ENCODE data around the gene LRTM2. TPM values are rescaled to one million over a fixed set of nuclear protein-coding genes. Genes with fewer than 3 reads are reported as not detected.

LRTM2 gene
- total RNA-seq, 2 donors from 2014 or later: not detected

DNA sequence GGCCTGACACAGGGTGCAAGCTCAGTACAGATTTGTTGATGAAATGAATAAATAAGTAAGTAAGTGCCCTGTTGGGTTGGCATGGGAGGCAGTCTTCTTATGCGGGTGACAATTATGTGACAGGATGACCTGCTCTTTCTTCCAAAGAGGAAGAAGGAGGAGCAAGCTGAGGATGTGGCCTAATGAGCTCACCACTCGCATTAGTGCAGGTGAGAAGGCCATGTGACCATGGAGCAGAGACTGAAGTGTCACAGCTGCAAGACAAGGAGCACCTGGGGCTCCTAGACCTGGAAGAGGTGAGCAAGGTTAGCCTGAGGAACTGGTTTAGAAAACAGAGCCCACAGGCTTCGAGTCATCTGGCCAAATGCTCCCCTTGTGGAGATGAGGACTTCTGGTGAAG, 34.9 kb downstream of the LRTM2 start:
- DNase-seq: no peak
- Histone ChIP-seq H3K9me3 (no peaks in the 10 kb centered on the region), H3K4me1 (no peaks in the 10 kb centered on the region), H3K27me3 (no peaks in the 10 kb centered on the region), H3K4me3 (no peak overlapping the region), H3K36me3 (no peaks in the 10 kb centered on the region), H3K27ac (no peak overlapping the region), H3K9ac (ENCODE audit: low read depth in 2 of 2, low read length in 2 of 2) (no peak overlapping the region)
- intact Hi-C loops (cut with DNase I): no loop called here
- TF ChIP-seq, protein P1, sequence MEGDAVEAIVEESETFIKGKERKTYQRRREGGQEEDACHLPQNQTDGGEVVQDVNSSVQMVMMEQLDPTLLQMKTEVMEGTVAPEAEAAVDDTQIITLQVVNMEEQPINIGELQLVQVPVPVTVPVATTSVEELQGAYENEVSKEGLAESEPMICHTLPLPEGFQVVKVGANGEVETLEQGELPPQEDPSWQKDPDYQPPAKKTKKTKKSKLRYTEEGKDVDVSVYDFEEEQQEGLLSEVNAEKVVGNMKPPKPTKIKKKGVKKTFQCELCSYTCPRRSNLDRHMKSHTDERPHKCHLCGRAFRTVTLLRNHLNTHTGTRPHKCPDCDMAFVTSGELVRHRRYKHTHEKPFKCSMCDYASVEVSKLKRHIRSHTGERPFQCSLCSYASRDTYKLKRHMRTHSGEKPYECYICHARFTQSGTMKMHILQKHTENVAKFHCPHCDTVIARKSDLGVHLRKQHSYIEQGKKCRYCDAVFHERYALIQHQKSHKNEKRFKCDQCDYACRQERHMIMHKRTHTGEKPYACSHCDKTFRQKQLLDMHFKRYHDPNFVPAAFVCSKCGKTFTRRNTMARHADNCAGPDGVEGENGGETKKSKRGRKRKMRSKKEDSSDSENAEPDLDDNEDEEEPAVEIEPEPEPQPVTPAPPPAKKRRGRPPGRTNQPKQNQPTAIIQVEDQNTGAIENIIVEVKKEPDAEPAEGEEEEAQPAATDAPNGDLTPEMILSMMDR (IDR thresholded peaks at IDR 0.05): no peak

DNA sequence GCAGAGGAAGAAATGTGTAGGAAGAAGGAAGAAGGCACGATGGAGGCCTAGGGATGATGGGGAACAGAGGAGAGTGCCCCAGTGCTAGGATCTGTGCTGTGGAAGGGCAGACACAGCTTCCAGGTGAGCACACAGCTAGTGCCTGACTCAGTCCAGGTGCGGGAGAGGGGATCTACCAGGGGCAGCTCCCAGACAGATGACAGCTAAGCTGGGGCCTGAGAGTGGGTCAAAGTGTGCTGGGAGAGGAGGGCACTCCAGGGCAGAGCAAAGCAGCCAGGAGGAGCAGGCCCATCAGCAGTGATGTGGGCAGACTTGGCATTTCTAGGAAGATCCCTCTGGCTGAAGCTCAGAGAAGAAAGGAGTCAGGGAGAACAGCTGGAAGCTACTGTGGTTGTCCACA, 36.7 kb downstream of the LRTM2 start:
- no peak overlapping the region for H3K9ac ChIP-seq (ENCODE audit: low read depth in 2 of 2, low read length in 2 of 2)

DNA sequence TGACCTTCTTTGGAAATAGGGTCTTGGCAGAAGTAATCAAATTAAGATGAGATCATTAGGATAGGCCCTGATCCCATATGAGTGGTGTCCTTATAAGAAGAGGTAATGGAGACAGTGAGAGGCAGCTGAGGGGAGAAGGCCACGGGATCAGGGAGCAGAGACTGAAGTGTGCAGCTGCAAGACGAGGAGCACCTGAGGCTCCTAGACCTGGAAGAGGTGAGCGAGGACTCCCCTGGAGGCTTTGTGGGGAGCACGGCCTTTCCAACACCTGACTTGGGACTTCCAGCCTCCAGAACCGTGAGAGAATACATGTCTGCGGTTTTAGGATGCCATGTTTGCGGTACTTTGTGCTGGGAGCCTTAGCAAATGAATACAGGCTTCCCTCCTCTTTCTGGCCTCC, 37.5 kb downstream of the LRTM2 start:
- H3K4me3 ChIP-seq: no peak overlapping the region
- intact Hi-C loops (cut with DNase I): no loop called here
- H3K9ac ChIP-seq (ENCODE audit: low read depth in 2 of 2, low read length in 2 of 2): no peak overlapping the region
- no peak for DNase-seq
- TF ChIP-seq, protein P1 (IDR thresholded peaks at IDR 0.05): no peak
- H3K27me3 ChIP-seq: no peaks in the 10 kb centered on the region
- no peaks in the 10 kb centered on the region for H3K4me1 ChIP-seq
- H3K27ac ChIP-seq: no peak overlapping the region
- no peaks in the 10 kb centered on the region for H3K9me3 ChIP-seq
- no peaks in the 10 kb centered on the region for H3K36me3 ChIP-seq

More for the DNA sequence above, 36.7 kb downstream of the LRTM2 start:
- TF ChIP-seq, protein P1 (IDR thresholded peaks at IDR 0.05): no peak
- H3K27me3 ChIP-seq: no peaks in the 10 kb centered on the region
- no peaks in the 10 kb centered on the region for H3K4me1 ChIP-seq
- H3K4me3 ChIP-seq: no peak overlapping the region
- no peaks in the 10 kb centered on the region for H3K36me3 ChIP-seq
- H3K9me3 ChIP-seq: no peaks in the 10 kb centered on the region
- intact Hi-C loops (cut with DNase I): no loop called here
- H3K27ac ChIP-seq: no peak overlapping the region
- no peak for DNase-seq

DNA sequence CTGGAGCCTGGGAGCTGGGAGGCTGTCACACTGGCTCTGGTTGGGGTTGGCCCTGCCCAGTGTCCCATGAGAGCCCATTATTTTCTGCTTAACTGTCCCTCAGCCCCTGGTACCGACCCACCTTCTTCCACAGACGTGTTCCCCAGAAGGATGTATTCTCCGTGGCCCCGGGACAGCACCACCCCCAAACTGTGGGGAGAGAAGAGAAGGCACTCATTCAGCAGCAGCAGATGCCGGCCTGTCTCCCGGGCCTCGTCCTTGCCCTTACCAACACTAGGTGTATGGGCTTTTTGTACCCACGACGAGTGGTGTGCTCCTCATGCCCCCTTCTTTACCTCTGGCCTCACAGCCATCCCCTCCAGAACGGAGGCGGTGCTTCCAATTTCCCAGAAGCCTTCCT, 38.1 kb downstream of the LRTM2 start:
- Histone ChIP-seq H3K36me3 (no peaks in the 10 kb centered on the region), H3K9ac (ENCODE audit: low read depth in 2 of 2, low read length in 2 of 2) (no peak overlapping the region), H3K4me3 (no peak overlapping the region), H3K27me3 (no peaks in the 10 kb centered on the region), H3K27ac (no peak overlapping the region), H3K4me1 (no peaks in the 10 kb centered on the region), H3K9me3 (no peaks in the 10 kb centered on the region)
- no peak for DNase-seq
- intact Hi-C loops (cut with DNase I): no loop called here
- TF ChIP-seq, protein P1 (IDR thresholded peaks at IDR 0.05): no peak

DNA sequence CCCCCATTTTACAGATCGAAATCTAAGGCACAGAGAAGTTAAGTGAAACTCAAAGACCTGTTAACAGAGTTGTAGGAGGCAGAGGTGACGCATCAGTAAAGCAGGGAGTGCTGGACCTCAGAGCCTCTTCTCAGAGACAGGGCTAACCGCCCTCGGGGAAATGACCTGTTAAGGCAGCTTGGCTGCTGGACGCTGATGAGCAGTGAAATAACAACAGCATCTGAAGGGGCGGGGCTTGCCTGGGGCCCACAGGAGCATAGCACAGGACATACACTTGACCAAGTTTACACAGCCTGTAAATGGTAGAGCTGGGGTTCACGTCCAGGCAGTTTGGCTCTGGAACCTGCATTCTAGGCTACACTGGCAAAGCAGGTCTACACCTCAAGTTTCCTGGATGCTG, 39.3 kb downstream of the LRTM2 start:
- intact Hi-C loops (cut with DNase I): no loop called here
- H3K4me1 ChIP-seq: no peaks in the 10 kb centered on the region
- TF ChIP-seq, protein P1 (IDR thresholded peaks at IDR 0.05): no peak
- H3K9ac ChIP-seq (ENCODE audit: low read depth in 2 of 2, low read length in 2 of 2): no peak overlapping the region
- H3K27ac ChIP-seq: no peak overlapping the region
- H3K4me3 ChIP-seq: no peak overlapping the region
- no peaks in the 10 kb centered on the region for H3K9me3 ChIP-seq
- no peak for DNase-seq
- no peaks in the 10 kb centered on the region for H3K27me3 ChIP-seq
- H3K36me3 ChIP-seq: no peaks in the 10 kb centered on the region

DNA sequence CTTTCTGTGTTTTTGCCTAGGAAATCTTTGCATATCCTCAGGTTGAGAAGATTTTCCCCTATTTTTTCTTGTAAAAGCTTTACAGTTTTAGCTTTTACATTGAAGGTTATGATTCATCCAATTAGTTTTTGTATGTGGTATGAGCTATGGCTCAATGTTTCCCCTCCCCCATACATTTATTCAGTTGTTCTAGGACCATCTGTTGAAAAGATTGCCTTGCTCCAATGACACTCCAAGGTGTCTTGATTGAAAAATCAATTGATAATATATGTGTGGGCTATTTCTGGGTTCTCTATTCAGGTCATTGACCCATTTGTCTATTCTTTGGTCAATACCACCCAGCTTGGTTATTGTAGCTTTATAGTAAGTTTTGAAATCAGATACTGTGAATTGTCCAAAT, 42.6 kb downstream of the LRTM2 start:
- no peaks in the 10 kb centered on the region for H3K27me3 ChIP-seq
- no peaks in the 10 kb centered on the region for H3K9me3 ChIP-seq
- no peak overlapping the region for H3K4me3 ChIP-seq
- H3K36me3 ChIP-seq: no peaks in the 10 kb centered on the region
- intact Hi-C loops (cut with DNase I): no loop called here
- H3K4me1 ChIP-seq: no peaks in the 10 kb centered on the region
- TF ChIP-seq, protein P1 (IDR thresholded peaks at IDR 0.05): no peak
- H3K27ac ChIP-seq: no peak overlapping the region
- H3K9ac ChIP-seq (ENCODE audit: low read depth in 2 of 2, low read length in 2 of 2): no peak overlapping the region
- no peak for DNase-seq

All from colonic mucosa (tissue), 4 donors.